ENCODE data around the gene MAP2K2. TPM values are rescaled to one million over a fixed set of nuclear protein-coding genes. Genes with fewer than 3 reads are reported as not detected.

Gene MAP2K2
- polyA plus RNA-seq, 2 of the 4 experiments (the other 2 are of a cell fraction), result 41.7 to 115 TPM

DNA sequence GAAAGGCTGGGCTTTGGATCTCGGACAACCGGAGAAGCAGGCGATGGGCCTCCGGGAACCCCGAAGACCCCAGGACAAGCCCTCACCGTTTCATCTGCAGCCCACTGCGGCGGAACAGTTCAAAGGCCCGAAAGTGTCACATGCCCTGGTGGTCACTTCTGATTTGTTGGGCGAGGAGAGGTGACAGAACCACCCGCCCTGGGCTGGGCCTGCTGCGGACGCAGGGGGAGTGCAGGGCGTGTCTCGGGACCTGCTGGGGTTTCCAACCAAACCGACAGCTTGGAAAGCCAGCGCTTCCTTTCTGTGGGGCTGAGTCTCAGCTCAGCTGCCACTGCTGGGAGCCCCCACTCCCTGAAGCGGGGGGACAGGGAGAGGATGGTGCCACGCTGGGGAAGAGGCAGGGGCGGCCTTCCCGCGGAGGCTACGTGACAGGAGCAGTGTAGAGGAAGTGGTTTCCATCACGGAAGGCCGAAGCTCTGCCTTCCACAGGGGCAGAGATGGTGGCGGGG lies 34.5 kb downstream of the MAP2K2 start:
- POLR2A ChIA-PET, result no interaction called here
- TF ChIP-seq NPAS2 (CRISPR knock-in tag; IDR thresholded peaks at IDR 0.05; ENCODE audit: borderline replicate concordance) (no peak), FOXS1 (CRISPR knock-in tag; IDR thresholded peaks at IDR 0.05) (no peak), SMC3 (IDR thresholded peaks at IDR 0.05) (no peak), HOXB5 (CRISPR knock-in tag; IDR thresholded peaks at IDR 0.05) (no peak), MAFK (IDR thresholded peaks at IDR 0.05; ENCODE audit: partially characterized antibody) (no peak), CBX2 (IDR thresholded peaks at IDR 0.05; ENCODE audit: borderline replicate concordance, low read depth) (no peak), CHD4 (IDR thresholded peaks at IDR 0.05; ENCODE audit: borderline replicate concordance) (no peak)
- TF ChIP-seq, protein P1, sequence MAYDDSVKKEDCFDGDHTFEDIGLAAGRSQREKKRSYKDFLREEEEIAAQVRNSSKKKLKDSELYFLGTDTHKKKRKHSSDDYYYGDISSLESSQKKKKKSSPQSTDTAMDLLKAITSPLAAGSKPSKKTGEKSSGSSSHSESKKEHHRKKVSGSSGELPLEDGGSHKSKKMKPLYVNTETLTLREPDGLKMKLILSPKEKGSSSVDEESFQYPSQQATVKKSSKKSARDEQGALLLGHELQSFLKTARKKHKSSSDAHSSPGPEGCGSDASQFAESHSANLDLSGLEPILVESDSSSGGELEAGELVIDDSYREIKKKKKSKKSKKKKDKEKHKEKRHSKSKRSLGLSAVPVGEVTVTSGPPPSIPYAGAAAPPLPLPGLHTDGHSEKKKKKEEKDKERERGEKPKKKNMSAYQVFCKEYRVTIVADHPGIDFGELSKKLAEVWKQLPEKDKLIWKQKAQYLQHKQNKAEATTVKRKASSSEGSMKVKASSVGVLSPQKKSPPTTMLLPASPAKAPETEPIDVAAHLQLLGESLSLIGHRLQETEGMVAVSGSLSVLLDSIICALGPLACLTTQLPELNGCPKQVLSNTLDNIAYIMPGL (CRISPR knock-in tag; IDR thresholded peaks at IDR 0.05; ENCODE audit: borderline replicate concordance), result no peak
- TF ChIP-seq, protein P2, sequence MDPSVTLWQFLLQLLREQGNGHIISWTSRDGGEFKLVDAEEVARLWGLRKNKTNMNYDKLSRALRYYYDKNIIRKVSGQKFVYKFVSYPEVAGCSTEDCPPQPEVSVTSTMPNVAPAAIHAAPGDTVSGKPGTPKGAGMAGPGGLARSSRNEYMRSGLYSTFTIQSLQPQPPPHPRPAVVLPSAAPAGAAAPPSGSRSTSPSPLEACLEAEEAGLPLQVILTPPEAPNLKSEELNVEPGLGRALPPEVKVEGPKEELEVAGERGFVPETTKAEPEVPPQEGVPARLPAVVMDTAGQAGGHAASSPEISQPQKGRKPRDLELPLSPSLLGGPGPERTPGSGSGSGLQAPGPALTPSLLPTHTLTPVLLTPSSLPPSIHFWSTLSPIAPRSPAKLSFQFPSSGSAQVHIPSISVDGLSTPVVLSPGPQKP (IDR thresholded peaks at IDR 0.05; ENCODE audit: low read depth, low read length), result no peak
- TF ChIP-seq, protein P3, sequence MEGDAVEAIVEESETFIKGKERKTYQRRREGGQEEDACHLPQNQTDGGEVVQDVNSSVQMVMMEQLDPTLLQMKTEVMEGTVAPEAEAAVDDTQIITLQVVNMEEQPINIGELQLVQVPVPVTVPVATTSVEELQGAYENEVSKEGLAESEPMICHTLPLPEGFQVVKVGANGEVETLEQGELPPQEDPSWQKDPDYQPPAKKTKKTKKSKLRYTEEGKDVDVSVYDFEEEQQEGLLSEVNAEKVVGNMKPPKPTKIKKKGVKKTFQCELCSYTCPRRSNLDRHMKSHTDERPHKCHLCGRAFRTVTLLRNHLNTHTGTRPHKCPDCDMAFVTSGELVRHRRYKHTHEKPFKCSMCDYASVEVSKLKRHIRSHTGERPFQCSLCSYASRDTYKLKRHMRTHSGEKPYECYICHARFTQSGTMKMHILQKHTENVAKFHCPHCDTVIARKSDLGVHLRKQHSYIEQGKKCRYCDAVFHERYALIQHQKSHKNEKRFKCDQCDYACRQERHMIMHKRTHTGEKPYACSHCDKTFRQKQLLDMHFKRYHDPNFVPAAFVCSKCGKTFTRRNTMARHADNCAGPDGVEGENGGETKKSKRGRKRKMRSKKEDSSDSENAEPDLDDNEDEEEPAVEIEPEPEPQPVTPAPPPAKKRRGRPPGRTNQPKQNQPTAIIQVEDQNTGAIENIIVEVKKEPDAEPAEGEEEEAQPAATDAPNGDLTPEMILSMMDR (IDR thresholded peaks at IDR 0.05), result no peak
- FAIRE-seq (no peak), ATAC-seq (no peak), DNase-seq (ENCODE audit: low read depth in 1 of 2, low spot score in 1 of 2) (no peak)
- no peak overlapping the region for H3K4me2 ChIP-seq
- no peak overlapping the region for H3K4me3 ChIP-seq
- 93% methylated on average over 21 of the region's 26 CpGs for whole genome bisulfite sequencing (ENCODE audit: missing lambda C conversion rate)
- H3K9me3 ChIP-seq, result no peaks in the 10 kb centered on the region
- H3K27ac ChIP-seq, result no peak overlapping the region
- CTCF ChIA-PET, result interaction anchor here (0.7 to 1.3 kb wide), 3 partner anchors 11 to 210 kb away, joined by 3 to 5 read pairs (median 5); no protein-coding TSS in a partner anchor
- peaks cover 6% of the 10 kb centered on the region; the same call in 2 of the 3 replicates for H3K4me1 ChIP-seq

DNA sequence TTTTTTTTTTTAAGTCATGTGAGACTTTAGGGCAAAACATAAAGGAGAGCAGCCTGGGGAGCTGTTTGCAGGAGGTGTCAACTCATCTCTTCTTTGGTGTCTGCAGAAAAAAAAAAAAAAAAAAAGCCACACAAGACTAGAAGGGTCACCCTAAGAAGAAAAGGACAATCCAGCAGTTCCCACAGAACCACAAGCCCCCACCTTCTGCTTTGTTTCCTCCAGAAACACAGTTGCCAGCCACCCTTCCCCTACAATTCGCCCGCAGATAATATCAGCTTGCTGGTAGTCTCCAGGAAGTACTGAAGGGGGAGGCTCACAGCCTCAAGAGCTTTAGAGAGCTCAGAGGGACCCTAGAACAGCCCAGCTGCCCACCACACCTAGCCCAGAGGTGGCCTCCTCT lies 34.9 kb downstream of the MAP2K2 start:
- Histone ChIP-seq H3K4me1 (peaks cover 6% of the 10 kb centered on the region; the same call in 2 of the 3 replicates), H3K9me3 (no peaks in the 10 kb centered on the region), H3K4me3 (no peak overlapping the region), H3K4me2 (no peak overlapping the region), H3K27ac (no peak overlapping the region)
- WGBS (ENCODE audit: missing lambda C conversion rate), result 90% methylated on average over 2 of the region's 2 CpGs
- ChIA-PET CTCF (interaction anchor here (0.7 to 1.3 kb wide), 3 partner anchors 12 to 211 kb away, joined by 3 to 5 read pairs (median 5); no protein-coding TSS in a partner anchor), POLR2A (interaction anchor here (0.6 kb wide), 1 partner anchor 383 kb away, joined by 4 read pairs; no protein-coding TSS in a partner anchor)
- no peak for FAIRE-seq
- DNase-seq (ENCODE audit: low read depth in 1 of 2, low spot score in 1 of 2), result no peak
- TF ChIP-seq ZFP36 (IDR thresholded peaks at IDR 0.05; ENCODE audit: borderline replicate concordance, partially characterized antibody) (no peak), EHF (CRISPR knock-in tag; IDR thresholded peaks at IDR 0.05) (no peak), EP300 (IDR thresholded peaks at IDR 0.05) (no peak), HEYL (CRISPR knock-in tag; IDR thresholded peaks at IDR 0.05) (no peak), MYC (IDR thresholded peaks at IDR 0.05; ENCODE audit: borderline replicate concordance, low read length) (no peak), KDM1A (IDR thresholded peaks at IDR 0.05; ENCODE audit: low read depth) (no peak), PHF8 (IDR thresholded peaks at IDR 0.05; ENCODE audit: borderline replicate concordance, low read depth) (no peak), EHMT2 (IDR thresholded peaks at IDR 0.05; ENCODE audit: low read depth) (no peak), GATA3 (IDR thresholded peaks at IDR 0.05; ENCODE audit: borderline replicate concordance) (no peak), TFCP2L1 (CRISPR knock-in tag; IDR thresholded peaks at IDR 0.05) (no peak), KDM5A (IDR thresholded peaks at IDR 0.05) (no peak), CBX2 (IDR thresholded peaks at IDR 0.05; ENCODE audit: borderline replicate concordance, low read depth) (no peak), CEBPB (IDR thresholded peaks at IDR 0.05) (no peak), ZC3H11A (IDR thresholded peaks at IDR 0.05) (no peak), HDAC2 (IDR thresholded peaks at IDR 0.05) (no peak), FOXS1 (CRISPR knock-in tag; IDR thresholded peaks at IDR 0.05) (no peak)
- TF ChIP-seq, protein P3 (IDR thresholded peaks at IDR 0.05), result no peak
- TF ChIP-seq, protein P4, sequence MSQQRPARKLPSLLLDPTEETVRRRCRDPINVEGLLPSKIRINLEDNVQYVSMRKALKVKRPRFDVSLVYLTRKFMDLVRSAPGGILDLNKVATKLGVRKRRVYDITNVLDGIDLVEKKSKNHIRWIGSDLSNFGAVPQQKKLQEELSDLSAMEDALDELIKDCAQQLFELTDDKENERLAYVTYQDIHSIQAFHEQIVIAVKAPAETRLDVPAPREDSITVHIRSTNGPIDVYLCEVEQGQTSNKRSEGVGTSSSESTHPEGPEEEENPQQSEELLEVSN (IDR thresholded peaks at IDR 0.05; ENCODE audit: borderline replicate concordance, low read depth), result no peak
- TF ChIP-seq, protein P5, sequence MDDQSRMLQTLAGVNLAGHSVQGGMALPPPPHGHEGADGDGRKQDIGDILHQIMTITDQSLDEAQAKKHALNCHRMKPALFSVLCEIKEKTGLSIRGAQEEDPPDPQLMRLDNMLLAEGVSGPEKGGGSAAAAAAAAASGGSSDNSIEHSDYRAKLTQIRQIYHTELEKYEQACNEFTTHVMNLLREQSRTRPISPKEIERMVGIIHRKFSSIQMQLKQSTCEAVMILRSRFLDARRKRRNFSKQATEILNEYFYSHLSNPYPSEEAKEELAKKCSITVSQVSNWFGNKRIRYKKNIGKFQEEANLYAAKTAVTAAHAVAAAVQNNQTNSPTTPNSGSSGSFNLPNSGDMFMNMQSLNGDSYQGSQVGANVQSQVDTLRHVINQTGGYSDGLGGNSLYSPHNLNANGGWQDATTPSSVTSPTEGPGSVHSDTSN (IDR thresholded peaks at IDR 0.05), result no peak
- no peak for ATAC-seq

All from A549 (cell line).